ENCODE results near the gene MXRA7.

- TF ChIP-seq CTCF (IDR thresholded peaks at IDR 0.05; ENCODE audit: low read depth, low read length, missing input control) (no peak), ZBTB33 (IDR thresholded peaks at IDR 0.05) (no peak), RXRA (IDR thresholded peaks at IDR 0.05) (no peak)
Measured at GRCh38 chr17:76735006-76735405, 24.2 kb upstream of the MXRA7 start.

Measured in liver (tissue), 3 donors.